SW480 (cell line): ENCODE measurements around the gene BCAS3.
"Not testable (repeated sequence)": the region's sequence is repeated elsewhere in the genome, so short reads cannot be mapped to it uniquely, and the experiment has no call there.

Experiments
- DNase-seq: peaks from one replicate; pipeline ENCODE4 v3.0.0-alpha.2; 2016; ENCODE audit warnings: low spot score

Gene BCAS3

DNA sequence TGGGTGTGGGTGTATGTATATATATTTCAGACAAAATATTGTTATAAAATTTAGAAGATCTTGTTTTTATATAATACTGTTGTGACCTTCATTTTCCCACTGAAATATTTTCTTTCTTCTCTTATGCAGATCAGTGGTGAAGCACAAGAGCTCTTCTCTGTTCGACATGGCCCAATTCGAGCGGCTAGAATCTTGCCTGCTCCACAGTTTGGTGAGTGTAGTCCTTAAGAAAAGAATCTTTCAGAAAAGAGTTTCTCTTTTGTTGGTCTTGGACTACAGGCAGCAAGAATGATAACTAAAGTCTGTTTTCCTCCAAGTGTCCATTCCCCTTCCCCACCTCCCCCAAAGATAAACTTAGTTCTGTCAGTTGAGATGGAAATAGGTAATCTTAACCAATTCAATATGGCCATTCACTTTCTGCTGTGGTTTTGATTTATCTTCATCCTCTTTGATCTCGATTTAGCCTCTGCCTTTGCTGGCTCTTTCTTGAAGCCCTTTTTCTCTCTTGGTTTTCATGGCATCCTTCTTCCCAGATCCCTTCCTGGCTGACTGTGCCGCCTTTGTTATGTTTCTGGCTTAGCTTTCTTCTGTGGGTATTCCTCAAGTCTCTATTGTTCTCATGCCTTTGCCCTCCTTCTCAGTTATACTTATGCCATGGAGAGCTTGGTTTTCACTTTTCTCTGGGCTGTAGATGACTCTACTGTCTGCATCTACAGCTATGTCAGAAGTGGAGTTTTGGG is 69.6 kb downstream of the BCAS3 start:
- DNase-seq: no peak

DNA sequence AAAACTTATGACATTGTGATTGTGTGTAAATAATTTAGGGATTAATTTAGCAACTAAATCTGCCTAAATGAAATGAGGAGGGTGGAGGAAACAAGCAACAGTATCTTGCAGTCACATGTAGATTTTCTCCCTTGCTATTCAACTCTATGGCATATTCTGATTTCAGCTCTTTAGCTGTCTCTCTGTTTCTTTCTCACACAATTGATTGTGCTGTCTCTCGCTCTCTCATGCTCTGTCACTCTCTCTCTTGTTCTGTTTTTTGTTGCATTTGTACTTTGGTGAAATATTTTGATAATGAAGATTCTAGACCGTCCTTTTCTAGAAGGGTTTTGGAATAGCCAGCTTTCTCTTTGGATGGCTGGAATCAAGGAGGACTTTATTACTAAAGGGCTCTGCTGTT is 70.6 kb downstream of the BCAS3 start:
- DNase-seq: no peak

DNA sequence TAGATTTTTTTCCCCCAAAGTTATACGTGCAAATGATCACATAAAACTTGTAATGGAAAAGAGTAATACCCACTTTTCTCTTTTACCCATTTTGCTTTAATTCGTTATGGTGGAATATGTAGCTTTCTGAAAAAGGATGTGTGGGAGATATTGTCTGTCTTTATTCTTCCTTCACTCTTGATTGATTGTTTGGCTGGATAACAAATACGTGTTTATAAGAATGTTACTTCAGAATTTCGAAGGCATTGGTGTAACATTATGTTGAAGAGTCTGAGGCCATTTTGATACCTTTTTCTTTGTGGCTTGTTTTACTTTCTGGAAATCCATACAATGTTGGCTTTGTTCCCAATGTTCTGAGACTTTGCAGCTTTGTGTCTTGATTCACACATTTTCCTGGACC is 71.4 kb downstream of the BCAS3 start:
- DNase-seq: no peak

DNA sequence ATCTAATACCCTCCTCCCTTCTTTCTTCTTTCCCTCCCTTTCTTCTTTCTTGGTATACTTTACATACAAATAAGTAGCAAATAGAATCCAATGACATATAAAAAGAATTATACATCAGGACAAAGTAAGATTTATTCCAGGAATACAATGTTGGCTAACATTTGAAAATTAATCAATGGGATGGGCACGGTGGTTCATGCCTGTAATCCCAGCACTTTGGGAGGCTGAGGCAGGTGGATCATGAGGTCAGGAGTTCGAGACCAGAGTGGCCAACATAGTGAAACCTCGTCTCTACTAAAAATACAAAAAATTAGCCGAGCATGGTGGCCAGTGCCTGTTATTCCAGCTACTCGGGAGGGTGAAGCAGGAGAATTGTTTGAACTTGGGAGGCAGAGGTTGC is 72.1 kb downstream of the BCAS3 start:
- DNase-seq: no peak

DNA sequence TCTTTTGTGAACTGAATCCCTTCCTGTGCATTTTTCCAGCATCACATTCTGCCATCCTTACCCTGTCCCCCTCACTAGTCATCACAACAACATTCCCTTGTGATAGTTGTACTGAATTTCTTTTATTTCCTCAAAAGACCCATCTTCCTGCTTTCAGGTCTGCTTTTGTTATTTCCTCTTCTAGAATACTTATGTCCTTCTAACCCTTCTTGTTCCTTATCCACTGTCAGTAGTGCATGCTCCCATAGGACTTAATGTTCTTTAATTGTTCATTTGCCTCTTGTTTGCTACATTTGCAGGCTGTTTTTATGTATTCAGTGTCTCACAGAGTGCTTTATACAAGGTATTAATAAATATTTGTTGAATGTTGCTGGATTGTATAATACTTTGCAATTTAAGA is 73.0 kb downstream of the BCAS3 start:
- no peak for DNase-seq

DNA sequence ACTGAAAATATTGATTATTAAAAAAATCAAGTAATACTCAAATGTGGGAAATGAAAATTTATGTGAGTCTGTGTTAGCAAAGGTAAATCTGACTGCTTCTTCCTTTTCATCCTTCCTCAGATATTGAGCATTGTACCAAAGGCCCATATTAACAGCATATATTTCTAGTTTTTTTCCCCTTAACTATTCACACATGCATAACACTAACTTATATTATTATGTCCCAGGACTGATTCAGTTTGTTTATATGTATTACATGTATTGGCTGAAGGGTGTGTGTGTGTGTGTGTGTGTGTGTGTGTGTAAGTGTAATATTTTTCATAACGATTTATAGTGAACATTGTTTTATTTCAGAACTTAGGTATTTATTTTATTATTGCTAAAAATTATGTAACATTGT is 74.2 kb downstream of the BCAS3 start:
- DNase-seq: no peak

DNA sequence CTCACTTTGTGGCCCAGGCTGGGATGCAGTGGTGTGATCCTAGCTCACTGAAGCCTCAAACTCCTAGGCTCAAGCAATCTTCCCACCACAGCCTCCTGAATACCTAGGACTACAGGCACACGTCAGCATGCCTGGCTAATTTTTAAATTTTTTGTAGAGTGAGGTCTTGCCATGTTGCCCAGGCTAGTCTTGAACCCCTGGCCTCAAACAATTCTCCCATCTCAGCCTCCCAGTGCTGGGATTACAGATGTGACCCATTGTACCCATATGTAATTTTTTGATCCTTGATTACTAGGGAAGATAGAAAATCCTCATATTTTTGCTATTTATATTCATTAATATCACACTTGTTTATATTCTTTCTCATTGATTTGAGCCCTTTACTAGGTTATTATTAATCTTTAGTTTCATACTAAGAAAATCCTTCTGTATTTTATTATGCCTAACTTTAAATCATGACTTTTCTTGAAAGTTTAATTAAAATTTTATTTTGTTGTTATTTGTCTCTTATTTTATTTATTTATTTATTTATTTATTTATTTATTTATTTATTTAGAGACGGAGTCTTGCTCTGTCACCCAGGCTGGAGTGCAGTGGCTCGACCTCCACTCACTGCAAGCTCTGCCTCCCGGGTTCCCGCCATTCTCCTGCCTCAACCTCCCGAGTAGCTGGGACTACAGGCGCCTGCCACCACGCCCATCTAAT is 75.4 kb downstream of the BCAS3 start:
- no peak for DNase-seq

DNA sequence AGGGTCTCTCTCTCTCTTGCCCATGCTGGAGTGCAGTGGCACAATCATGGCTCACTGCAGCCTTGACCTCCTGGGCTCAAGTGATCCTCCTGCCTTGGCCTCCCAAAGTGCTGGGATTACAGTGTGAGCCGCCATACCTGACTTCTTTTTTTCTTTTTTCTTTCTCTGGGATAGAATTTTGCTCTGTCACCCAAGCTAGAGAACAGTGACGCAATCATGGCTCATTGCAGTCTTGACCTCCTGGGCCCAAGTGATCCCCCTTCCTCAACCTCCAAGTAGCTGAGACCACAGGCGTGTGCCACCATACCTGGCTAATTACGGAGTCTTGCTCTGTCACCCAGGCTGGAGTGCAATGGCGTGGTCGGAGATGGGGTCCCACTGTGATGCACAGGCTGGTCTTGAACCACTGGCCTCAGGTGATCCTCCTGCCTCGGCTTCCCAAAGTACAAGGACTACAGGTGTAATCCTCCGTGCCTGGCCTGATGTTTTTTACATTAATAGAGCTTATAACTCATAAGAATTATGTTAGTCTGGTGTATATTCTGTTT is 76.5 kb downstream of the BCAS3 start:
- DNase-seq: no peak

DNA sequence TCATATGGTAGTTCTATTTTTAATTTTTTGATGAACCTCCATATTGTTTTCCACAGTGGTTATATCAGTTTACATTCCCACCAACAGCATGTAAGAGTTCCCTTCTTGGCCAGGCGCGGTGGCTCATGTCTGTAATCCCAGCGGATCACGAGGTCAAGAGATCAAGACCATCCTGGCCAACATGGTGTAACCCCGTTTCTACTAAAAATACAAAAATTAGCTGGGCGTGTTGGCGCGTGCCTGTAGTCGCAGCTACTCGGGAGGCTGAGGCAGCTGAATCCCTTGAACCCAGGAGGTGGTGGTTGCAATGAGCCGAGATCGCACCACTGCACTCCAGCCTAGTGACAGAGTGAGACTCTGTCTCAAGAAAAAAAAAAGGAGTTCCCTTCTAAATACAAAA is 79.1 kb downstream of the BCAS3 start:
- not testable (repeated sequence) for DNase-seq

DNA sequence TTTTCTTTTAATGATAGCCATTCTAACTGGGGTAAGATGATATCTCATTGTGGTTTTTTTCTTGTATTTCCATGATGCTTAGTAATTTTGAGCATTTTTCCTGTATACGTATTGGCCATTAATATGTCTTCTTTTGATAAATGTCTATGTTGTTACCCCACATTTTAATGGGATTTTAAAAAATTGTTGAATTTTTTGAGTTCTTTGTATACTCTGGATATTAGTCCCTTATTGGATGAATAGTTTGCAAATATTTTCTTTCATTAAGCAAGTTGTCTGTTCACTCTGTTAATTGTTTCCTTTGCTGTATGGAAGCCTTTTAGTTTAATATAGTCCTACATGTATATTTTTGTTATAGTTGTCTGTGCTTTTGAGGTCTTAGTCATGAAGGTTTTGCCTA is 79.8 kb downstream of the BCAS3 start:
- no peak for DNase-seq

DNA sequence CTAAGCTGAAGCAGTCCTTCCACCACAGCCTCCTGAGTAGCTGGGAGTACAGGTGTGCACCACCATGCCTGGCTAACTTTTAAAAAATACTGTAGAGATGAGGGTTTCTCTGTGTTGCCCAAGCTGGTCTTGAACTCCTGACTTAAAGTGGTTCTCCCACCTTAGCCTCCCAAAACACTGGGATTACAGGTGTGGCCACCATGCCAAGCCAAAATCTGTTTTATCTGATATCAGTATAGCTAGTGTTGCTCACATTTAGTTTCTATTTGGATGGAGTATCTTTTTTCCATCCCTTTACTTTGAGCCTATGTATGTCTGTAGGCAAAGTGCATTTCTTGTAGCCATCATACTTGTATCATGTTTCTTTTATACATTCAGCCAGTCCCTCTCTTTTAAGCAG is 82.1 kb downstream of the BCAS3 start:
- DNase-seq: no peak

DNA sequence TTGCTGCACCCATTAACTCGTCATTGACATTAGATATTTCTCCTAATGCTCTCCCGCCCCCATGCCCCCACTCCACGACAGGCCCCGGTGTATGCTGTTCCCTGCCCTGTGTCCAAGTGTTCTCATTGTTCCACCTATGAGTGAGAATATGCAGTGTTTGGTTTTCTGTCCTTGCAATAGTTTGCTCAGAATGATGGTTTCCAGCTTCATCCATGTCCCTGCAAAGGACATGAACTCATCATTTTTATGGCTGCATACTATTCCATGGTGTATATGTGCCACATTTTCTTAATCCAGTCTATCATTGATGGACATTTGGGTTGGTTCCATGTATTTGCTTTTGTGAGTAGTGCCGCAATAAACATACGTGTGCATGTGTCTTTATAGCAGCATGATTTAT is 83.7 kb downstream of the BCAS3 start:
- not testable (repeated sequence) for DNase-seq

DNA sequence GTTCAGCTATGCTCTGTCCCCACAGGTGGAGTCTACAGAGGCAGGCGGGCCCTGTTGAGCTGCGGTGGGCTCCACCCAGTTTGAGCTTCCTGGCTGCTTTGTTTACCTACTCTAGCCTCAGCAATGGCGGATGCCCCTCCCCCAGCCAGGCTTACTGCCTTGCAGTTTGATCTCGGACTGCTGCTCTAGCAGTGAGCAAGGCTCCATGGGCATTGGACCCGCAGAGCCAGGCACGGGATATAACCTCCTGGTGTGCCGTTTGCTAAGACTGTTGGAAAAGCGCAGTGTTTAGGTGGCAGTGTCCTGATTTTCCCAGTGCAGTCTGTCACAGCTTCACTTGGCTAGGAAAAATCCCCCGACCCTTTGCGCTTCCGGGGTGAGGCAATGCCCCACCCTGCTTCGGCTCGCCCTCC is 89.1 kb downstream of the BCAS3 start:
- DNase-seq: no peak

DNA sequence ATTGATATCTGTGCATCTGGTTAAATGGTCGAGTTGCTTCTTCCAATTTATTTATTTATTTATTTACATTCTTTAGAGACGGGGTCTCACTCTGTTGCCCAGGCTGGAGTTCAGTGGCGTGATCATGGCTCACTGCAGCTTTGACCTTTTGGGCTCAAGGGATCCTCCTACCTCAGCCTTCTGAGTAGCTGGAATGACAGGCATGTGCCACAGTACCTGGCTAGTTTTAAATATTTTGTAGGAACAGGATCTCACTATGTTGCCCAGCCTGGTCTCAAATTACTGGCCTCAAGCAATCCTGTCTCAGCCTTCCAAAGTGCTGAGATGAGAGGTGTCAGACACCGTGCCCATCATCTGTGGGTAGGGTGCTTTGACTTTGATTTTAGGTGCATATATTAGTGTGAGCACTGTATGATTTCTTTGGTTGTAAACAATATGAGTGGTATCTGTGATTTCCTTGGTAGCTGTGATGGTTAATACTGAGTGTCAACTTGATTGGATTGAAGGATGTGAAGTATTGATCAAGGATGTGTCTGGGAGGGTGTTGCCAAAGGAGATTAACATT is 90.2 kb downstream of the BCAS3 start:
- no peak for DNase-seq

DNA sequence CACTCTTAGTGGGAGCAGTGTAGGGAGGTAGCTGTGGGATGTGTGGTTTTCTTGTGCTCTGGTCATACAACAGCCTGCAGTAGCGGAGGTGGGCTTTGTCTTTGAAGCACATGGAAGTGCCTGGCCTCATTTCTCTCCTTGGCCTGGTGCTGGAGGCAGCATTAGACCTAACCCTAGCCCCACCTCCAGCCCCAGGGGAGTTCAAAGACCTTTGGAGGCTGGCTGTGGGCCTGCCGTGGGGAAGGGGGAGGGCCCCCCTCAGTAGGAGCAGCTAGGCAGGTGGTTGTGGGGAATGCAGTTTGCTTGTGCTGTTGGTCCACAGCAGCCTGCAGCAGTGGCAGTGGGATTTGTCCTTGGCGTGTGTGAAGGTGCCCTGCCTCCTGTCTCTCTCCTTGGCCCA is 91.7 kb downstream of the BCAS3 start:
- no peak for DNase-seq

DNA sequence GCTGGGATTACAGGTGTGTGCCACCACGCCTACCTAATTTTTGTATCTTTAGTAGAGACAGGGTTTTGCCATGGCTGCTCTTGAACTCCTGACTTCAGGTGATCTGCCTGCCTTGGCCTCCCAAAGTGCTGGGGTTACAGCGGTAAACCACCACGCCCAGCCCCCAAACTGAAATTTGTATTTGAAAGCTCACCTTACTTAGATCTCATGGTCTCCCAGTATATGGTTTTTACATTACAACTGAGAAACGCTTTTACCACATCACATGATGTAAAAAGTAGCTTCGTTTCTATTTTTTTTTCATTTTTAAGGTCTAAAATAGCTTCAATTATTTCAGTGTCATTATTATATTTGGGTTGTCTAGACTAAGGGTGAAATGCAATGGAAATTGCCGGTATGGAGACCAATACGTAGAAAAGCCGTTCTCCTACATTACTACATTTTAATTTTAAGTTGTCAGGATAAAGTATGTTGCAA is 93.3 kb downstream of the BCAS3 start:
- no peak for DNase-seq

DNA sequence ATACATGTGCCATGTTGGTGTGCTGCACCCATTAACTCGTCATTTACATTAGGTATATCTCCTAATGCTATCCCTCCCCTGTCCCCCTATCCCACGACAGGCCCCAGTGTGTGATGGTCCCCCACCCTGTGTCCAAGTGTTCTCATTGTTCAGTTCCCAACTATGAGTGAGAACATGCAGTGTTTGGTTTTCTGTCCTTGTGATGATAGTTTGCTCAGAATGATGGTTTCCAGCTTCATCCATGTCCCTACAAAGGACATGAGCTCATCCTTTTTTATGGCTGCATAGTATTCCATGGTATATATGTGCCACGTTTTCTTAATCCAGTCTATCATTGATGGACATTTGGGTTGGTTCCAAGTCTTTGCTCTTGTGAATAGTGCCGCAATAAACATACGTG is 94.0 kb downstream of the BCAS3 start:
- DNase-seq: not testable (repeated sequence)

DNA sequence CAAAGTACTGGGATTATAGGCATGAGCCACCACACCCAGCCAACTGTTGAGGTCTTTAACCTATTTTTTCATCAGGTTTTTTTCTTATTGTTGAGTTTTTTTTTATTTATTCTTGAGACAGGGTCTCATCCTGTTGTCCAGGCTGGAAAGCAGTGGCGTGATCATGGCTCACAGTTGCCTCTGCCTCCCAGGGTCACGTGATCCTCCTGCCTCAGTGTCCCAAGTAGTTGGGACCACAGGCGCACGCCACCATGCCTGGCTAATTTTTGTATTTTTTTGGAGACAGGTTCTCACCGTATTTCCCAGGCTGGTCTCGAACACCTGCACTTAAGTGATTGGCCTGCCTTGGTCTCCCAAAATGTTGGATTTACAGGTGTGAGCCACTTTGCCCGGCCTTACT is 95.9 kb downstream of the BCAS3 start:
- no peak for DNase-seq

DNA sequence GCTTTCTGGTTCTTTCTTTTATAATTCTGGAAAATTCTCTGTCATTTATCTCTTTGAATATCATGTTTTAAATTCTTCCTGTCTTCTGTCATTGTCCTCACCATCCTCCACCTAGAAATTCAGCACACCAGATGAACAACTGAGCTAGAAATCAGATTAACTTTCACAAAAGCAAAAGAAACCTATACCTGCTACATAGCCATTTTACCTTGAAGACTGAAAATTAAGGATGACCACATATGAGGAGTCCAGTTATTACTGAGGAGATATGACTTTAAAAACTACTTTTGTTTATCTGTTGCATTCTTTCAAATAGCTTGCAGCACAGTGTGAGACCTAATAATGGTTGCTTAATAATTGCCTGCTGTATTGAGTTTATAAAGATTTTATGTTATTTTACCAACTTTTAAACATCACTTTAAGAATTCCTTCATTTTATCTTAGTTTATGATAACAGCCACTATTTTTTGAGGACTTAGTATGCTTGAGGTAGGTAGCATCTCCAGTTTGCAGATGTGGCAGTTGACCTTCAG is 104.3 kb downstream of the BCAS3 start:
- DNase-seq: no peak

DNA sequence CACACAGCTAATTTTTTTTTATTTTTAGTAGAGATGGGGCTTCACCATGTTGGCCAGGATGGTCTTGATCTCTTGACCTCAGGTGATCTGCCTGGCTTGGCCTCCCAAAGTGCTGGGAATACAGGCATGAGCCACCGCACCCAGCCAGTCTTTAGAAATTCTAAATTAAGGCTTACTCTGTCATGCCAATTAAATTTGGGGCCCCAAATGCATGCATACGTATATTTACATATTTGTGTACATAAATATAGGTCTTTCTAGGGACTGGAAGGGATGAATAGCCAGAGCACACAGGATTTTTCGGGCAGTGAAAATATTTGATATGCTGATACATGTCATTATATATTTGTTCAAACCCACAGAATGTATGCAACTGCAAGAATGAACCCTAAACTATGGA is 105.1 kb downstream of the BCAS3 start:
- DNase-seq: no peak

DNA sequence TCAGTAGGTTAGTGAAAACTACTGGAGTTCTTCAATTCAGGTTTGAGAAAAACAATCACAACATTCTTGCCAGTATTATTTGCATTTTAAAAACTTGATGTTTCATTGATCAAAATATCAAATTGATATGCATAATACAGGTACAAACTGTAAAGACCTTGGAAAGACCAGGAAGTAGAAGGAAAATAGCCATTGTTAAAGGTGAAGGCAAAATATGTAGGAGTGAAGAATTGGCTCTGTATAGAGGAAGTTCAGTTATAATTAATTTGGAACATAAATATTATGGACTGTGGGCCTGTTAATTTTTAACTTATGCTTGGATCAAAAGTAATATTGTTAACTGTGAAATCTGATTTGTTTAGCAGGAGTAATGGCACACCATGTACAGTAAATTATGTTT is 112.6 kb downstream of the BCAS3 start:
- no peak for DNase-seq

DNA sequence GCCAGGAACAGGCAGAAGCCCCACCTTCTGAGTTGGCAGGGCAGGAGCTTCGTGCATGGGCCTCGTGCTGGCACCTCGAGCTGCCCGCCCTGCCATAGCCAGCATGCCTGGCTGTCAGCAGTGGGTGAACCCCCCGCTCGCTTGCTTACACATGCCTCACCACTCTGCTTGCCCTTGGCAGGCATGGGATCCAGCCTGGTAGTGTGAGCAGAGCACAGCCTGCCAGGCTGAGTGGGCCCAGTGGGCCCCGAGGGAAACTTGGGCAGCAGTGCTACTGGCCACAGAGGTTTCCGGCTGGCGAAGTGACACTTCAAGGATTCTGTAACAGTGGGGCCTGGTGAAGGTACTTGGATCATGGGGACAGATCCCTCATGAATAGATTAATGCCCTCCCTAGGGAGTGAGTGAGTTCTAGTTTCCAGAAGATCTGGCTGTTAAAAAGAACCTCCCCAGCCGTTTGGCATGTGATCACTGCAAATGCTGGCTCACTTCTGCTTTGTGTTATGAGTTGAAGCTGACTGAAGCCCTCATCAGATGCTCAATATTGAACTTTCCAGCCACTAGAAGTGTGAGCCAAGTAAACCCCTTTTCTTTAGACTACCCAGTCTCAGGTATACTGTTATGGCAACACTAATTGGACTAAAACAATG is 114.7 kb downstream of the BCAS3 start:
- no peak for DNase-seq
